EL (cell line): ENCODE measurements around the gene TTC24.
A peak's percentile ranks its signal among the peaks of the same experiment; 100 is the strongest.

Source experiments
- DNase-seq: peaks from one replicate; pipeline ENCODE4 v3.0.0-alpha.2; 2016

TTC24 gene

GRCh38 chr1:156579472-156579871, at the start of gene TTC24:
TTC24 (plus strand) TSS chr1:156579723; CDS start chr1:156581365, 1,642 bp downstream.
- no peak for DNase-seq

GRCh38 chr1:156530006-156530405, 49.5 kb upstream of the TTC24 start:
- DNase-seq = no peak

DNA sequence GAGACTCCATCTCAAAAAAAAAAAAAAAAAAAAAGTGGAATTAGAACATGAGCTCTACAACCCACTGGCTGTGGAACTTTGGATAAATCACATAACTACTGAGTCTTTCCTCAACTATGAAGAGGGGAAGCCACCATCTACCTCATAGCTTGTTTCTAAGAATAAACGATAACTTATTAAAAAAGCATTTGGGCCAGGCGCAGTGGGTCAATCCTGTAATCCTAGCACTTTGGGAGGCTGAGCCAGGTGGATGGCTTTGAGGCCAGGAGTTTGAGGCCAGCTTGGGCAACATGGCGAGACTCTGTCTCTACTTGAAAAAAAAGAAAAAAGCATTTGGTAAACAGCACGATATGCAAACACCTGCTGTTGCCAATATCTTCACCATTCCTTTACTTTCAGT, 47.1 kb upstream of the TTC24 start:
- no peak for DNase-seq

DNA sequence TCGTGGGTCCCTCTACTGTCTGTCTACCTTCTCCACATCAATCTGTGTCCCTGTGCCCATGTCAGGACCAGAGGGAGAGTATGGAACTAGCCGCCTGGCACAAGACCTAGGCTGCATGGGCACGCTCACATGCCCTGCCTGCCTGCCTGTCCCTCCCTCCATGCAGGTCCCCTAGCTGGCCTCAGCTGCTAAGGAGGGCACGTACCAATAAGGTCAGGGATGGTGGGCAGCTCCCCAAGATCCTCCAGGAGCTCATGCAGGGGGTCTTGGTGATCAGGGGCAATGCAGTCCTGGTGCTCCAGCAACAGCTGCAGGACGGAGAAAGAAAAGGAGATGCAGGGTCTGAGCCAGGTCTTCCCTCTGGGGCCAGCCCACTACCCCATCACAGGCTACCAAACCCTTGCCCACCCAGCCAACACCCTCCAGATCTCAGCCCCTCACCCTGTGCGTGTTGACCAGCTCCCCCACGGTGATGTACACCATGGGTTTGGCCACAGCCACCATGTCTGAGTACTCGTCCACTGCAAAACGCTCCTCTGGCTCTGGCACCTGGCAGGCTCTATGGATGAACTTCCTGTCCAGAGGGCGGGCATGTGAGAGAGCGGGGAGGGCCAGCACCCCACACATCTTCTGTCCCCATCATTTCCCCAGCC, 45.8 kb upstream of the TTC24 start:
- DNase-seq = no peak

DNA sequence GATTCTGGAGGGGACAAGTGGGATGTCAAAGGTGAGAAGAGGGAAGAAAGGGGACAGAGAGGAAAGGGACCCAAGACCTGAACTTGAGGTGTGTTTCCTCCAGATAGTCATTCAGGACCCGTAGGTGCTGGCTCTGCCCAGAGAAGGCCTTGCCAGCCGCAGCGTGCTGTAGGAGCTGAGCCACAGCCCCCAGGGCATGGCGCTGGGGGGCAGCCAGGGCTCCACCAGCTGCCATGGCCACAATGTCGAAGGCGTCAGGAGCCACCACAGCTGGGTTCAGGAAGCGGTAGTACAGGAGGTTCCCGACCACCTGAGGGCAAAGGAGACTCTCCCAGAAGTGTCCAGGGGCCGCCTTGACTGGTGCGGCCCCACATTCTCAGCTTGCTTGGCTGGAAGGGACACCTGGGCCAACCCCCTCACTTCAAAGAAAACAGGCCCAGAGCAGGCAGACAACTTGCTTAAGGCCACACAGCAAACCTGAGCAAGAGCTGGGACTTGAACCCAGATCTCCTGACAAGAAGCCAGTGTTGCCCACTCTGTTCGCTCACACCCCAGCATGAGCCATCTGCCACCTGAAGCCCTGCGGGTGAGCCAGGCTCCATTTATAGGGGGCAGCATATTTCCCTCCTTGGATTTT, 45.0 kb upstream of the TTC24 start:
- DNase-seq = no peak

GRCh38 chr1:156537027-156537426, 42.5 kb upstream of the TTC24 start:
- no peak for DNase-seq

GRCh38 chr1:156538711-156539440, 40.6 kb upstream of the TTC24 start:
- DNase-seq = no peak

- DNase-seq = no peak
Observed at GRCh38 chr1:156539818-156540355, 39.6 kb upstream of the TTC24 start.

GRCh38 chr1:156540955-156541354, 38.6 kb upstream of the TTC24 start:
- DNase-seq = peak; percentile 40

- no peak for DNase-seq
Observed at GRCh38 chr1:156543066-156543465, 36.5 kb upstream of the TTC24 start.

DNA sequence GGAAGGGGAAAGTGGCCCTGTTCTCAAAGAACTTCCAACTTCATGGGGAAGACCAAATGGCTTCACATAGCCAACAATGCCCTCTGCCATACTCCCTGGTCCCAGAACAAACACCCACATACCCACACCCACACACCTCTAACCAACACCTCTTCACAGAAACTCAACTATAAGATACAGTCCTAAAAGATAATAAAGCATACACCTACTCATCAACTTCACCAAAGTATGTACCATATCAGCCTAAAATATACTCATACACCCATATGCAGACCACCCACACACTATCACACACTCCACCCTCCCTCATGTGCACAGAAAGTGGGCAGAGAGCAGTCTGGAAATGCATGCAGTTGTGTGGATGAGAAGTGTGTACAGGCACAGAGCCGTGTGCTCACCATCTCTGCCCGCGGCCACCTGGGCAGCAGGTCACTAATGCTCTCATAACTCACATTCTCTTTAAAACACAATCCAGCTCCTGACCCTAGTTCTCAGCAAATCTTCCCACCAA, 34.9 kb upstream of the TTC24 start:
- DNase-seq = no peak

DNA sequence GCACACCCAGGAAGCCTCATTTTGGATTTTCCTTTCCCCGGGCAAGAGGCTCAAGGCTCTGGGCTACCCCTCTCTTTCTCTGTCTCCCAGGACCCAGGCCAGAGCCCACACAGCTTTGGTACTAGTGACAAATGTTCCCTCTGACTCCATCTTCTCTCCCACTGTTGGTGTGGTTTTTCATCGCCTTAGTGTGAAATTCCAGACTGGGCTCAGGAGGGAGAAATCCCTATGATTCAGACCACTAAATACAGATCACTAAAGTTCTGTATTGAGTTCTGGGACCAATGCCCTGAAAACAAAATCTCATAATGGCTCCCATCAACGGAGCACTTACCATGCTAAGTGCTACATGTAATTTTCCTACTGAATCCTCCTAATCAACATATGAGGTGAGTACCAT, 33.3 kb upstream of the TTC24 start:
- DNase-seq = no peak

DNA sequence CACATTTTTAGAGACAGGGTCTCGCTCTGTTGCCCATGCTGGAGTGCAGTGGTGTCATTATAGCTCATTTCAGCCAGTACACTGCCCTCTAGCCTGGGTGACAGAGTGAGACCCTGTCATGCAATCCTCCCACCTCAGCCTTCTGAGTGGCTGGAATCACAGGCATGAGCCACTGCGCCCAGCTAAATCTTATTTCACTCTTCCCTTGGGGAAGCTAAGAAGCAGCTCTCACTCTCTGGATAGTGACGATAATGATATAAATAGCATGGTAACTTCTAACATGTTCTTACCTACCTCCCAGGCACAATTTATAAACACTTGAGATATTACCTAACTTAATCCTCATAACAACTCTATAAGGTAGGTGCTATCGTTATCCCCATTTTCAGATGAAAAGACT, 32.1 kb upstream of the TTC24 start:
- no peak for DNase-seq

DNA sequence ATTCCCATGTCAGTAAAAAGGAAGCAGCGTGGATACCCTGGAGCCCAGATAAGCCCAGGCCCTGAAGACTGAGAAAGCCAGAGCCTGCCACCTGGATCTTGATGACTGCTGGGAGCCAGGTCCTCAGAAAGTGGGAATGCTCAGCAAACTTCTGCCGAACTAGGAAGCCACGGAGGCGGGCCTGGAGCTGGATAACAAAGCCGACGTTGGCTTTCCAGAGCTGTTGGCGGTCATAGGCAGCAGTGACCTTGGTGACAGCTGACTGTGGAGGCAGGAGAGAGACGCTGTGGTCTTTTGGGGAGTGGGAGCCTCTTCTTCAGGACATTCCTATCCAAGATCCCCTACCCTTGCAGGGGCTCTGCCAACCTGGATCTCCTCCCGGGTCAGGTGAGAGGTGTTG, 31.5 kb upstream of the TTC24 start:
- no peak for DNase-seq

DNA sequence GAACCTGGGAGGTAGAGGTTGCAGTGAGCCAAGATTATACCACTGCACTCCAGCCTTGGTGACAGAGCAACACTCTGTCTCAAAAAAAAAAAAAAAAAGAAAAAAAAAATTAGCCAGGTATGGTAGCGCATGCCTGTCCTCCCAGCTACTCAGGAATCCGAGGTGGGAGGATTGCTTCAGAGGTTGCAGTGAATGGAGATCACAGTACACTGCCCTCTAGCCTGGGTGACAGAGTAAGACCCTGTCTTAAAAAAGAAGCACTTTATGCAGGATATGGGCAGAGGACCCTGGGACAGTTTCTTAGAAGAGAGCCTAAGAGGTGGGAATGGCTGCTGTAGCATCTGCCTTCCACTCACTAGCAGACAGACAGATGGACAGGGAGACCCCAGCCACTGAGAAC, 30.1 kb upstream of the TTC24 start:
- no peak for DNase-seq

DNA sequence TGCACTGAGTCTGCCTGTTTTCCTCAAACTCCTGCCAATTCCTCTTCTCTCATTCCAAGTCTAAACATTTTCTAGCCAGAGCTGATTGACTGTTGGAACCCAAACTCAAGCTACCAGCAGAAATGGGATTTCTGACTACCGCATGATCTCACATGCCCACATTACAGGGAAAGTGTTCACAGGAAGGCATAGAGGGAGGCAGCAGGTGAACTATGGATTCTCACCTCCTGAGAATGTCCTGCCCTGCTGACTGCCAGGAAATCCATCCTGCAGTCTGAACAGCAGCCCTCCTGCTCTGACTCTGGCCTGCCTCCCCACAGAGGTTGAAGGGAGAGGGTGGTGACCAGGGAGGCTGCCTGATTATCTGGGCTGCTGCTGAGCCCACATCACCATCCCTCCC, 29.7 kb upstream of the TTC24 start:
- no peak for DNase-seq

DNA sequence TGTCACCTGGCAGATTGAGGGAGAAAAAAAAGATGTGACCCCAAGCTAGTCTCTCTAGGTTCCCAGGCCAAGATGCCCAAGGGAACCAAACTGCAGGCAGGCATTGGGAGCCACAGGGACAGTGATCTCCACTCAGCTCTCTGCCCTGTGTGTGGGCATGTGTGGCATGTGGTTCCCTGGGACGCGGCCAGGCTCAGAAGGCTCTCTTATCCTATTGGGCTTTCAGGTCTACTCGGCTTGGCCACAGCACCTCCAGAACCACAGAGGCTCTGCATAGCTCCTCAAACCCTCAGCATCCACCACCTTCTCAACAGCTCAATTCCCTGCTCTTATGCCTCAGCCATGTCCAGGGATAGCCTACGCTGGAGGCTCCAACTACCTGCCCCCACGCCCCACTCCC, 29.2 kb upstream of the TTC24 start:
- DNase-seq = no peak

- no peak for DNase-seq
Observed at GRCh38 chr1:156551066-156551643, 28.4 kb upstream of the TTC24 start.

DNA sequence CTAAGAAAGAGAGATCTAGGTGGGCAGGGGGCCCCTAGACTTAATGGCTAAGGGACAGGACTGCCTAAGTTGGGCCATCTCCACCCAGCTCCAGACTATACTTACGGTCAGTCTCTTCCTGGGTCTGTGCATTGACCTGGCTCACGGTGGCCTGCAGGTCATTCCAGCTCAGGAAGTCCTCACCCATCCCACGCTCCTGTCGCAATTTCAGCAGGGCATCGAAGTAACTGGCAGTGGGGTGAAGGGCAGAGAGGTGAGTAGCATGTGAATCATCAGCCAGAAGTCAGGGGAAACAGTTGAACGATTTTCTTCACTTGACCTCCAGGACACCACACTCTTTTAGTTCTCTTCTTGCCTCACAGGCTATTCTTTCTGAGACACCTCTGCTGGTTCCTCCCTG, 27.7 kb upstream of the TTC24 start:
- peak; percentile 32 for DNase-seq

DNA sequence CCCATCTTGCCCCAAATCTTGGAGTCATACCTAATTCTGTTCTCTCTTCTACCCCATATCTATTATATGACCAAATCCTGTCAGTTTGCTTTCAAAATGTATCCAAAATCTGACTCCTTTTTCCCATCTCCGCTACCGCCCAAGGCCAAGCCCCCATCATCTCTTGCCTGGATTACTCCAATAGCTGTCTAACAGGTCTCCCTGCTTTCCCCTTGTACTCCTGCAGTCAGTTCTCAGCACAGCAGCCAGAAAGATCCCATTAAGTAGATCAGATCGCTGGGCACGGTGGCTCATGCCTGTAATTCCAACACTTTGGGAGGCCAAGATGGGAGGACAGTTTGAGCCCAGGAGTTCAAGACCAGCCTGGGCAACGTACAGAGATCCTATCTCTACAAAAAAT, 27.0 kb upstream of the TTC24 start:
- no peak for DNase-seq

DNA sequence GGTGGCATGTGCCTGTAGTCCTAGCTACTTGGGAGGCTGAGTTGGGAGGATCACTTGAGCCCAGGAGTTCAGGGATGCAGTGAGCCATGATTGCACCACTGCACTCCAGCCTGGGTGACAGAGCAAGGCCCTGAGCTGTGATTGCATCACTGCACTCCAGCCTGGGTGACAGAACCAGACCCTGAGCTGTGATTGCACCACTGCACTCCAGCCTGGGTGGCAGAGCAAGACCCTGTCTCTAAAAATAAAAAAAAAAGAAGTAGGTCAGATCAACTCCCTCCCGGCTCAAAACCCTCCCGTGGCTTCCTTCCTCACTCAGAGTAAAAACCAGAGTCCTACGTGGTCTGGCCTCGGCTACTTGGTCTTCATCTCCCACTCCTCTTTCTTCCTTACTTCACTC, 26.6 kb upstream of the TTC24 start:
- DNase-seq = peak; percentile 17

DNA sequence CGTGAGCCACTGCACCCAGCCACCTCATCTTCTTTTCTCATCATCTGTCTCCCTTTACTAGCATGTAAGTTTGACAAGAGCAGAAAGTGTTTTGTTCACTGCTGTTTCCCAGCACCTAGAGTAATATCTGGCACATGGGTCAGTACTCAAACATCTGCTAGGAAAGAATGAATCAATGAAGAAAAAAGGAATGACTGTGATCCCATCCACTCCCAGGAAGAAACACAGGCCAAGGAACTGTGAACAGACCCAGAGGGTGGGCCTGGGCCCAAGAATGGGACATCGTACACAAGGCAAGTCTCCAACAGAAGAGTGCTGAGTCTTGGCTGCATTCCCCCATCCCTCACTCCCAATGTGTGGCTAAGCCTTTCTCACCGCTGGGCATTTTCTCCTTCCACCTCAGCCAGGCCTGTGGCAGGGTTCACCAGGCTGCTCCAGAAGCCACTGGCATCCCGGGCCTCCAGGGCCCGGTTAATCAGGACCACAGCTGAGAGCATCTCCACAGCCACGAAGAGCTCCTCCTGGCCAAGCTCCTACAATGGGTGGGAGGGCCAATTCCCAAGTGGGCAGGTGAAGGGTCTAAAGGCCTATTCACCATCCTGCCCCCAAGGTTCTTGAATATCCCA, 25.6 kb upstream of the TTC24 start:
- DNase-seq = no peak

DNA sequence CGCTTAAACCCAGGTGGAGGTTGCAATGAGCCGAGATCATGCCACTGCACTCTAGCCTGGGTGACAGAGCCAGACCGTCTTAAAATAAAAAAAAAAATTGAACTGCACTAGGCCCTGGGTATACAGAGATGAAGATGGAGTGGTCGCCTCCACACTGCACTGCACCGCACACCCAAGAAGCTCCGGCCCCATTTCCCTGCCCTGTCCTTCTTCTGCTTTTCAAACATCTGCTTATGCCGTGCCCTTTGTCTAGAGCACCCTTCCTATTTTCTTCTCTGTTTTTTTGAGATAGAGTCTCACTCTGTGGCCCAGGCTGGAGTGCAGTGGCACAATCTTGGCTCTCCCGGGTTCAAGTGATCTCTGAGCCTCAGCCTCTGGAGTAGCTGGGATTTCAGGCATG, 24.6 kb upstream of the TTC24 start:
- DNase-seq = no peak
